Naive B cell (primary cell): ENCODE measurements around the gene EFTUD2. TPM values are rescaled to one million over a fixed set of nuclear protein-coding genes. Genes with fewer than 3 reads are reported as not detected.
A peak's percentile ranks its signal among the peaks of the same experiment; 100 is the strongest.

Source experiments
- ATAC-seq, 2 donors: fragments of 150-1000 bp; cut with Tn5 transposase; 2 replicates each; pipeline ENCODE4 v1.10.0; 2021; ENCODE audit warnings: low read depth in 2 of 2, mild to moderate bottlenecking in 2 of 2, moderate library complexity in 2 of 2
- DNase-seq: peaks from one replicate; pipeline ENCODE4 v3.0.0; 2022
- H3K27ac Mint-ChIP-seq, 6 donors: one replicate each; pipeline ENCODE4 v1.8.0; 2020 to 2022; ENCODE audit warnings: mild to moderate bottlenecking in 6 of 6, mixed read lengths in 6 of 6, moderate library complexity in 5 of 6, inconsistent platforms in 2 of 6
- H3K27me3 Mint-ChIP-seq, 3 donors: one replicate each; pipeline ENCODE4 v1.8.0; 2021 to 2022; ENCODE audit warnings: mixed read lengths in 3 of 3, mild to moderate bottlenecking in 1 of 3
- H3K36me3 Mint-ChIP-seq, 2 donors: one replicate each; pipeline ENCODE4 v1.8.0; 2020 to 2022; ENCODE audit warnings: mixed read lengths in 2 of 2, inconsistent platforms in 1 of 2, mild to moderate bottlenecking in 1 of 2
- H3K4me1 Mint-ChIP-seq, 3 donors: one replicate each; pipeline ENCODE4 v1.8.0; 2020 to 2022; ENCODE audit warnings: mixed read lengths in 3 of 3, inconsistent platforms in 1 of 3, mild to moderate bottlenecking in 1 of 3, moderate library complexity in 1 of 3
- H3K4me3 Mint-ChIP-seq, 8 donors: one replicate each; pipeline ENCODE4 v1.8.0; 2020 to 2022; ENCODE audit warnings: mild to moderate bottlenecking in 8 of 8, mixed read lengths in 8 of 8, moderate library complexity in 8 of 8, inconsistent platforms in 2 of 8
- H3K9me3 Mint-ChIP-seq, 7 donors: one replicate each; pipeline ENCODE4 v1.8.0; 2020 to 2022; ENCODE audit warnings: mixed read lengths in 7 of 7, mild to moderate bottlenecking in 5 of 7, inconsistent platforms in 2 of 7, moderate library complexity in 1 of 7
- polyA plus RNA-seq, 6 donors: library from polyadenylated mRNA; unstranded; fragments of 300-500 nt; fragmentation: Illumina TruSeq; gene quantifications; one replicate each; pipeline ENCODE4 v1.2.3, GENCODE V29; 2021; ENCODE audit warnings: low read depth in 6 of 6

The EFTUD2 gene
- polyA plus RNA-seq, 6 donors from 2014 or later: 45.4 to 92.7 (median 66.5) TPM

DNA sequence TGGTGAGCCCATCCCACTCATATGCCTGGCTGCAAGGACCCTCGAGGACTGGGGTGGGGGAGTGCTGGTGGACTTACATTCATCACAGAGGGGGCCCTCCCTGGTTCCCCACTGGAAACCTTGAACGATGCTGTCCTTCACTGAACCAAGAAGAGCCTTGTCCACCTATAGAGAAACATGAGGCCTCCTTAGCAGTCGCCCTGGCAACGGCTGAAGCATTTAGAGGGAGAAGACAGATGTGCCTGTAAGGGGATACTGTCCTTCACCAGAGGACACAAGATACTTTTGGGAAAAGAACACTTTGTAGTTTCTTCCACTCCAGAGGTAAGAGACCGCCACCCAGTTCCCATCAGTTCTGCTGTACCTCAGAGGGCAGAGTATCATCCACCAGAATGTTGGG lies 45.1 kb downstream of the EFTUD2 start:
- Mint-ChIP-seq H3K4me1 (peaks cover 0 to 10% (median 5%) of the 10 kb centered on the region in 3 donors), H3K36me3 (peaks cover 14 to 17% of the 10 kb centered on the region in 2 donors), H3K9me3 (no peaks in the 10 kb centered on the region), H3K27ac (peak overlapping the region in 2 of 6 donors; percentile 54 to 92), H3K27me3 (no peaks in the 10 kb centered on the region), H3K4me3 (no peak overlapping the region)
- ATAC-seq: no peak
- DNase-seq: no peak

- Mint-ChIP-seq H3K9me3 (no peaks in the 10 kb centered on the region), H3K36me3 (peaks cover 9 to 17% of the 10 kb centered on the region in 2 donors), H3K27me3 (no peaks in the 10 kb centered on the region), H3K4me1 (peaks cover 3 to 12% (median 5%) of the 10 kb centered on the region in 3 donors), H3K27ac (peak overlapping the region in 4 of 6 donors; percentile 47 to 70 (median 64)), H3K4me3 (no peak overlapping the region)
- DNase-seq (no peak), ATAC-seq (no peak)
Observed at GRCh38 chr17:44850612-44851011, 48.6 kb downstream of the EFTUD2 start.

GRCh38 chr17:44850025-44850424 lies 49.2 kb downstream of the EFTUD2 start:
- DNase-seq (no peak), ATAC-seq (no peak)
- Mint-ChIP-seq H3K4me3 (no peak overlapping the region), H3K27me3 (no peaks in the 10 kb centered on the region), H3K36me3 (peaks cover 7 to 17% of the 10 kb centered on the region in 2 donors), H3K27ac (peak overlapping the region in 4 of 6 donors; percentile 27 to 78 (median 54)), H3K4me1 (peaks cover 3 to 12% (median 5%) of the 10 kb centered on the region in 3 donors), H3K9me3 (no peaks in the 10 kb centered on the region)

DNA sequence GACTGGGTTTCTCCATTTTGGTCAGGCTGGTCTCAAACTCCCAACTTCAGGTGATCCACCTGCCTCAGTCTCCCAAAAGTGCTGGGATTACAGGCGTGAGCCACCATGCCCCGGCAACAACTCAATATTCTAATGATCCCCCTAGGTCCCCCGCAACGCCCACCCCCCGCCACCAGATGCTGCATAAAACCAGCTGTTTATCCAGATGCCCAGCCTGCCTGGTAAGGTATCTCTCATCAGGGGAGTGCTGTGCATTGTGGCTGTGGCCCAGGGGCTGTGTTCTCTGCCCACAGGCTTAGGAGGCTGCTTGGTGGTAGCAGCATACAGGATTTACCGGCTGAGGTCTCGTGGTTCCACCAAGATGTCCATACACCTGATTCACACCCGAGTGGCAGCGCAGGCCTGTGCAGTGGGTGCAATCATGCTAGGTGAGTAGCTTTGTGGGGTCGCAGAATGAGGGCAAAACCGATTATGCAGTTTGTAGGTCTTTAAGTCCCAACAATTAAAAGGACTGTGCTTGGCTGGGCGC lies 50.2 kb downstream of the EFTUD2 start:
- no peak overlapping the region for H3K4me3 Mint-ChIP-seq
- peak overlapping the region in 1 of 6 donors; percentile 73 for H3K27ac Mint-ChIP-seq
- DNase-seq: no peak
- peaks cover 3 to 12% (median 5%) of the 10 kb centered on the region in 3 donors for H3K4me1 Mint-ChIP-seq
- peaks cover 0 to 7% of the 10 kb centered on the region in 2 donors for H3K36me3 Mint-ChIP-seq
- H3K9me3 Mint-ChIP-seq: no peaks in the 10 kb centered on the region
- ATAC-seq: no peak
- no peaks in the 10 kb centered on the region for H3K27me3 Mint-ChIP-seq

GRCh38 chr17:44848257-44848795 lies 50.9 kb downstream of the EFTUD2 start:
- Mint-ChIP-seq H3K36me3 (peaks cover 0 to under 1% of the 10 kb centered on the region in 2 donors), H3K27me3 (no peaks in the 10 kb centered on the region), H3K9me3 (no peaks in the 10 kb centered on the region), H3K4me3 (no peak overlapping the region), H3K4me1 (peaks cover 3 to 12% (median 5%) of the 10 kb centered on the region in 3 donors), H3K27ac (peak overlapping the region in 3 of 6 donors; percentile 10 to 57 (median 46))
- no peak for ATAC-seq
- no peak for DNase-seq

DNA sequence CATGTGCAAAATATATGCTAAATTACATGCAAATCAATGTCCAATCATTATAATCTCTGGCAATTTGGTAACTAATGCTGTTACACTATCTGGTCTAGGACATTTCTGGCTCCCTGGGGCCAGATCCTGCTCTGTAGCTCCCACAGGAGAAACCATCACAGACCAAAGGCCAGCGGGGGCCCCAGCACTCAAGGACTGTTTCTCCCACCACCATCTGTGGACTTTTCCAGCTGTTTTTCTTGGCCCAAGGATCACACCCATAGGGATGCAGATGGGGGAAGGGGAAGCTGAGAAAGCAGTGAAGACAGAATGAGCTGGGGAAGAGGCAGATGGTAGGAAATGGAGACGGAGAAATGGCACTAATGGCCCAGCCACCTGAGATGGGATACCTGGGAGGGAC lies 51.7 kb downstream of the EFTUD2 start, which contains the start of gene HIGD1B:
Gene HIGD1B, plus strand, starts transcription at position 298 of the 400 bp plus-strand sequence. CDS start 270 bp downstream, outside the sequence.
- Mint-ChIP-seq H3K9me3 (no peaks in the 10 kb centered on the region), H3K4me1 (peaks cover 3 to 12% (median 5%) of the 10 kb centered on the region in 3 donors), H3K27ac (peak within 1 kb of the TSS in 4 of 6 donors; percentile 20 to 60 (median 52)), H3K36me3 (no peaks in the 10 kb centered on the region), H3K4me3 (peak within 1 kb of the TSS in 1 of 8 donors; percentile 50), H3K27me3 (no peaks in the 10 kb centered on the region)
- DNase-seq (no peak), ATAC-seq (no peak)

- peaks cover 3 to 12% (median 5%) of the 10 kb centered on the region in 3 donors for H3K4me1 Mint-ChIP-seq
- no peaks in the 10 kb centered on the region for H3K9me3 Mint-ChIP-seq
- ATAC-seq (no peak), DNase-seq (no peak)
- no peaks in the 10 kb centered on the region for H3K27me3 Mint-ChIP-seq
- H3K36me3 Mint-ChIP-seq: no peaks in the 10 kb centered on the region
- H3K4me3 Mint-ChIP-seq: no peak overlapping the region
- H3K27ac Mint-ChIP-seq: no peak overlapping the region
Observed at GRCh38 chr17:44846206-44846605, 53.0 kb downstream of the EFTUD2 start.

GRCh38 chr17:44844390-44844830 lies 54.8 kb downstream of the EFTUD2 start:
- no peaks in the 10 kb centered on the region for H3K27me3 Mint-ChIP-seq
- no peak for DNase-seq
- H3K4me1 Mint-ChIP-seq: peaks cover 0 to 3% (median 2%) of the 10 kb centered on the region in 3 donors
- H3K4me3 Mint-ChIP-seq: no peak overlapping the region
- ATAC-seq: no peak
- no peaks in the 10 kb centered on the region for H3K9me3 Mint-ChIP-seq
- H3K36me3 Mint-ChIP-seq: no peaks in the 10 kb centered on the region
- no peak overlapping the region for H3K27ac Mint-ChIP-seq

DNA sequence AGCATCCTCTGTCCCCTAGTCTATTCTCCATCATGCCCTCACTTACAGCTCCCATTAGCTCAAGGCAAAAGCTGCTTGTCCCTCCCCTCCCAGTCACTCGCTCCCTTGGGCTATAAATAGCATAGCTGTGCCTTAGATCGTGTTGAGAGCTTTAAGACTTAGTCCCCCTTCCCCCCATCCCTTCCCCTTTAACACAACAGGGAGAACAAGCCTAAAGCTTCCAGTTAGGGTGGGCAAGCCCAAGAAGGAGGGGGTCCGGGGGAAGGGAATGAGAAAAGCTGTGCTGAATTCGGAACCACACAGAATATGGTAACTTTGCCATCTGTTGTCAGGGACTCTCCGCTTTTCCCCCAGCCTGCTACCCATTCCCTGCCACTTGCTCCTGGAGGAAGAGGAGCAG lies 56.5 kb downstream of the EFTUD2 start:
- H3K4me1 Mint-ChIP-seq: peaks cover 0 to 3% (median 0%) of the 10 kb centered on the region in 3 donors
- no peaks in the 10 kb centered on the region for H3K9me3 Mint-ChIP-seq
- no peak for DNase-seq
- H3K36me3 Mint-ChIP-seq: no peaks in the 10 kb centered on the region
- no peak for ATAC-seq
- H3K4me3 Mint-ChIP-seq: no peak overlapping the region
- H3K27ac Mint-ChIP-seq: peak overlapping the region in 1 of 6 donors; percentile 32
- no peaks in the 10 kb centered on the region for H3K27me3 Mint-ChIP-seq

DNA sequence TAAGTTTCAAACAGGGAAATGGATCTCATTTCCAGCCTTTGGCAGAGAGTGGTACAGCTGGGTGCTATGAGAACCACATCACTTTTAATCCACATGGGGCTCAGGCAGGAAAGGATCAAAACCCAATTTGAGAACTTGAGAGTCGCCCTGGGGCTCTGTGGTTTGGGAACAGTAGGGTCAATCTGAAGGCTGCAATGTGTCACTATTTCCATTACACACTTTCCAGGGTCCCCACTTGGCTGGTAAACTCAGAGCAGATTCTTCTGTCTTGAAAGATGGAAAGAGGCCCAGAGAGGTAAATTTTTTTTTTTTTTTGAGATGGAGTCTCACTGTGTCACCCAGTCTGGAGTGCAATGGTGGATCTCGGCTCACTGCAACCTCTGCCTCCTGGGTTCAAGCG lies 58.3 kb downstream of the EFTUD2 start:
- Mint-ChIP-seq H3K27me3 (no peaks in the 10 kb centered on the region), H3K36me3 (no peaks in the 10 kb centered on the region), H3K9me3 (no peaks in the 10 kb centered on the region), H3K27ac (no peak overlapping the region), H3K4me1 (no peaks in the 10 kb centered on the region), H3K4me3 (no peak overlapping the region)
- ATAC-seq (no peak), DNase-seq (no peak)

GRCh38 chr17:44840274-44840673 lies 59.0 kb downstream of the EFTUD2 start:
- H3K4me1 Mint-ChIP-seq: no peaks in the 10 kb centered on the region
- DNase-seq (no peak), ATAC-seq (no peak)
- H3K4me3 Mint-ChIP-seq: peak overlapping the region in 1 of 8 donors; percentile 52
- H3K9me3 Mint-ChIP-seq: no peaks in the 10 kb centered on the region
- H3K27ac Mint-ChIP-seq: no peak overlapping the region
- no peaks in the 10 kb centered on the region for H3K36me3 Mint-ChIP-seq
- peaks cover 0 to 3% (median 0%) of the 10 kb centered on the region in 3 donors for H3K27me3 Mint-ChIP-seq

DNA sequence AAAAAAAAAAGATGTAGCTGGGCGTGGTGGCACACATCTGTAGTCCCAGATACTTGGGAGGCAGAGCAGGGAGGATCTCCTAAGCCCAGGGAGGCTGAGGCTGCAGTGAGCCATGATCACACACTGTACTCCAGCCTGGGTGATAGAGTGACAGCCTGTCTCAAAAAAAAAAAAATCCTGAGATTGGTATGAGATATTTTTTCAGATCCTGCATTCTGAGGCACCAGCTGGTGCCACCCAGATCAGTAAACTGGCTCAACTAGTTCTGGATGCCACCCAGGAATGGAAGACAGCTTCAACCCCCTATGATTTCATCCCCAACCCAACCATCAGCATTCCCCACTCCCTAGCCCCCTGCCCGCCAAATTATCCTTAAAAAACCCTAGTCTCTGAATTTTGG lies 62.0 kb downstream of the EFTUD2 start:
- Mint-ChIP-seq H3K36me3 (no peaks in the 10 kb centered on the region), H3K27me3 (peaks cover 16 to 30% (median 17%) of the 10 kb centered on the region in 3 donors), H3K4me3 (no peak overlapping the region), H3K9me3 (no peaks in the 10 kb centered on the region), H3K4me1 (no peaks in the 10 kb centered on the region), H3K27ac (no peak overlapping the region)
- DNase-seq (no peak), ATAC-seq (no peak)

- Mint-ChIP-seq H3K27ac (no peak overlapping the region), H3K4me3 (peak overlapping the region in 1 of 8 donors; percentile 41), H3K4me1 (peaks cover 7 to 13% (median 11%) of the 10 kb centered on the region in 3 donors), H3K9me3 (no peaks in the 10 kb centered on the region), H3K36me3 (peaks cover 0 to 7% of the 10 kb centered on the region in 2 donors), H3K27me3 (peaks cover 29 to 57% (median 36%) of the 10 kb centered on the region in 3 donors)
- ATAC-seq (no peak), DNase-seq (no peak)
Observed at GRCh38 chr17:44832805-44833204, 66.4 kb downstream of the EFTUD2 start.

GRCh38 chr17:44831371-44831770 lies 67.9 kb downstream of the EFTUD2 start:
- DNase-seq: no peak
- Mint-ChIP-seq H3K9me3 (no peaks in the 10 kb centered on the region), H3K4me3 (peak overlapping the region in 6 of 8 donors; percentile 19 to 92 (median 39)), H3K4me1 (peaks cover 7 to 13% (median 11%) of the 10 kb centered on the region in 3 donors), H3K36me3 (peaks cover 0 to 7% of the 10 kb centered on the region in 2 donors), H3K27me3 (peaks cover 42 to 69% (median 47%) of the 10 kb centered on the region in 3 donors), H3K27ac (peak overlapping the region in 1 of 6 donors; percentile 67)
- no peak for ATAC-seq
